LNCaP clone FGC (cell line): ENCODE data around the gene NRAP.

ENCODE experiments used
- DNase-seq: peaks from one replicate; pipeline ENCODE4 v3.0.0-alpha.2; 2011; ENCODE audit warnings: low read depth
- H3K4me3 ChIP-seq: 2 replicates; pipeline ENCODE4 v1.5.1; 2011; ENCODE audit warnings: mild to moderate bottlenecking, low read depth, low read length, control low read depth
- CTCF ChIP-seq: IDR thresholded peaks from 2 replicates; pipeline ENCODE4 v1.5.1; 2012; ENCODE audit warnings: mild to moderate bottlenecking; ENCODE audit not compliant: control insufficient read depth, insufficient read depth; ENCODE audit errors: extremely low read depth

NRAP gene

GRCh38 chr10:113569576-113569975 is 94.3 kb downstream of the NRAP start:
- H3K4me3 ChIP-seq = no peak overlapping the region
- TF ChIP-seq CTCF = no peak
- no peak for DNase-seq

GRCh38 chr10:113566888-113567287 is 97.0 kb downstream of the NRAP start:
- H3K4me3 ChIP-seq = no peak overlapping the region
- TF ChIP-seq CTCF = no peak
- no peak for DNase-seq

- TF ChIP-seq CTCF = no peak
- DNase-seq = no peak
- H3K4me3 ChIP-seq = no peak overlapping the region
These were observed 98.5 kb downstream of the NRAP start for GRCh38 chr10:113565364-113565763.

- no peak for DNase-seq
- TF ChIP-seq CTCF = peak; percentile 98
- peak overlapping the region; percentile 38 for H3K4me3 ChIP-seq
These were observed 100.3 kb downstream of the NRAP start for GRCh38 chr10:113563306-113564088.

GRCh38 chr10:113562704-113563103 is 101.1 kb downstream of the NRAP start:
- no peak for TF ChIP-seq CTCF
- H3K4me3 ChIP-seq = no peak overlapping the region
- DNase-seq = no peak

GRCh38 chr10:113562069-113562468 is 101.8 kb downstream of the NRAP start:
- H3K4me3 ChIP-seq = no peak overlapping the region
- TF ChIP-seq CTCF = no peak
- no peak for DNase-seq

GRCh38 chr10:113561214-113561613 is 102.6 kb downstream of the NRAP start:
- H3K4me3 ChIP-seq = no peak overlapping the region
- DNase-seq = no peak
- TF ChIP-seq CTCF = no peak
